HepG2 (cell line): ENCODE results near the gene KAZN. TPM values are rescaled to one million over a fixed set of nuclear protein-coding genes. Genes with fewer than 3 reads are reported as not detected.

ENCODE experiments used
- ATAC-seq: fragments of 200-7000 bp; cut with Tn5 transposase; 3 replicates; pipeline ENCODE4 v1.9.1; 2020; ENCODE audit warnings: mild to moderate bottlenecking, moderate library complexity
- BruUV-seq: library from RNA; stranded (reverse); fragments of 400-500 nt; replicated peaks from 2 replicates; lab custom pipeline; 2021; lab: Mats Ljungman, UMichigan
- CTCF ChIA-PET: fragments of 300-600 bp; formaldehyde crosslinking; extraction: SDS; loops from one replicate; lab custom pipeline; 2021; ENCODE audit warnings: low total read pairs, inconsistent platforms, low intra/inter-chr PET ratio; lab: Yijun Ruan, JAX
- POLR2A ChIA-PET: fragments of 350-600 bp; sonication (Branson Sonifier 250); formaldehyde crosslinking; loops from one replicate; lab custom pipeline; 2020; ENCODE audit warnings: antibody characterized with exemption, inconsistent platforms; lab: Yijun Ruan, JAX
- DNase-seq: peaks from one replicate; pipeline ENCODE4 v3.0.0-alpha.2; 2015; ENCODE audit warnings: low spot score
- FAIRE-seq: peaks from 3 replicates; lab custom pipeline; 2011; peaks lifted over from hg19 to GRCh38; lab: Jason Lieb, UNC
- H2AFZ ChIP-seq: one replicate; pipeline ENCODE4 v1.6.1; 2011; ENCODE audit warnings: low read length, inconsistent platforms
- H3K27ac ChIP-seq: fragments of 300-600 bp; 3 replicates; pipeline ENCODE4 v1.8.0; 2011; ENCODE audit warnings: mixed run types, mild to moderate bottlenecking, mixed read lengths, low read length, inconsistent platforms; ENCODE audit not compliant: insufficient read depth; ENCODE audit errors: extremely low read length
- H3K27me3 ChIP-seq, 2 experiments: fragments of 200-600 bp in 1 of 2; 2 replicates in 1 of 2; 3 replicates in 1 of 2; pipeline versions ENCODE4 v1.6.0 to v1.8.0; 2011; ENCODE audit warnings: low read length in 2 of 2, mild to moderate bottlenecking in 2 of 2, moderate library complexity in 2 of 2, inconsistent platforms in 1 of 2; ENCODE audit not compliant: insufficient read depth in 2 of 2, control insufficient read depth in 1 of 2
- H3K36me3 ChIP-seq, 2 experiments: fragments of 200-600 bp in 1 of 2; replicated peaks in 1 of 2; 2 replicates in 1 of 2; 3 replicates in 1 of 2; pipeline versions ENCODE4 v1.5.1 to v1.8.0; 2011; ENCODE audit warnings: low read length in 2 of 2, inconsistent platforms in 1 of 2; ENCODE audit not compliant: insufficient read depth in 2 of 2, control insufficient read depth in 1 of 2
- H3K4me1 ChIP-seq: 2 replicates; pipeline ENCODE4 v1.5.1; 2012; ENCODE audit warnings: low read length, inconsistent platforms; ENCODE audit not compliant: insufficient read depth
- H3K4me2 ChIP-seq: 2 replicates; pipeline ENCODE4 v1.6.0; 2011; ENCODE audit warnings: low read depth, low read length, inconsistent platforms
- H3K4me3 ChIP-seq, 3 experiments: fragments of 200-600 bp in 1 of 3; sonication (generic), shearing (Covaris generic) in 1 of 3; replicated peaks in 1 of 3; 2 replicates each; pipeline ENCODE4 v1.5.1; 2011 to 2016; ENCODE audit warnings: low read length in 3 of 3, inconsistent platforms in 2 of 3, low read depth in 2 of 3, mild to moderate bottlenecking in 2 of 3, control low read depth in 1 of 3, mixed read lengths in 1 of 3; ENCODE audit not compliant: insufficient read depth in 1 of 3
- H3K79me2 ChIP-seq: one replicate; pipeline ENCODE4 v1.6.1; 2011; ENCODE audit warnings: low read length, inconsistent platforms; ENCODE audit not compliant: insufficient read depth
- H3K9ac ChIP-seq: 2 replicates; pipeline ENCODE4 v1.6.0; 2011; ENCODE audit warnings: mild to moderate bottlenecking, low read depth, low read length, inconsistent platforms; ENCODE audit not compliant: insufficient read depth
- H3K9me3 ChIP-seq: 2 replicates; pipeline ENCODE4 v1.5.1; 2012; ENCODE audit warnings: mild to moderate bottlenecking, low read length
- H4K20me1 ChIP-seq: 2 replicates; pipeline ENCODE4 v1.6.0; 2011; ENCODE audit warnings: inconsistent platforms, mild to moderate bottlenecking, low read length, moderate library complexity; ENCODE audit not compliant: insufficient read depth
- KDM3A ChIP-seq: IDR thresholded peaks from 2 replicates; pipeline ENCODE4 v1.6.1; 2018; ENCODE audit warnings: low read depth, missing compliant biosample characterization
- NFYB ChIP-seq: sonication (generic); formaldehyde crosslinking; IDR thresholded peaks from 2 replicates; pipeline ENCODE4 v1.4.0; 2020; ENCODE audit warnings: missing genetic modification reagents
- RAD21 ChIP-seq: fragments of 450-650 bp; formaldehyde crosslinking; IDR thresholded peaks from 2 replicates; pipeline ENCODE4 v1.5.0; 2020; ENCODE audit warnings: mild to moderate bottlenecking
- RAD51 ChIP-seq: fragments of 450-650 bp; IDR thresholded peaks from 2 replicates; pipeline ENCODE4 v1.6.1; 2016; ENCODE audit warnings: borderline replicate concordance
- SALL1 ChIP-seq: sonication (generic); formaldehyde crosslinking; IDR thresholded peaks from 2 replicates; pipeline ENCODE4 v1.8.0; 2022; ENCODE audit warnings: mild to moderate bottlenecking, missing genetic modification reagents
- SRF ChIP-seq: IDR thresholded peaks from 2 replicates; pipeline ENCODE4 v1.6.1; 2011; ENCODE audit warnings: mild to moderate bottlenecking, low read depth, low read length, moderate library complexity
- ZNF615 ChIP-seq: sonication (generic); formaldehyde crosslinking; IDR thresholded peaks from 2 replicates; pipeline ENCODE4 v1.5.0; 2020; ENCODE audit warnings: mild to moderate bottlenecking, missing genetic modification reagents, borderline replicate concordance
- ZNF878 ChIP-seq: sonication (generic); formaldehyde crosslinking; IDR thresholded peaks from 2 replicates; pipeline ENCODE4 v1.8.1; 2023; ENCODE audit warnings: mild to moderate bottlenecking, missing genetic modification reagents, moderate library complexity
- WGBS: methylation state at CpG from one replicate; pipeline ENCODE4 v1.1.6; 2017; ENCODE audit warnings: low lambda C conversion rate; 5-methylcytosine and 5-hydroxymethylcytosine counted together
- in situ Hi-C: cut with HindIII; loops from 2 replicates; pipeline ENCODE4 v1.10.0; 2017; ENCODE audit warnings: low pct_unique_long_range_greater_than_20kb; ENCODE audit not compliant: extremely low pct_ligation_motif_present
- intact Hi-C: fragments of 100-400 bp; cut with micrococcal nuclease; formaldehyde crosslinking; loops from one replicate; pipeline ENCODE4 v1.10.0; 2022; ENCODE audit not compliant: unreplicated experiment
- polyA plus RNA-seq, 8 experiments: library from polyadenylated mRNA; depleted of rRNA in 3 of 8; stranded (reverse) in 7 of 8; unstranded in 1 of 8; fragments of >200 nt; fragmentation: Illumina TruSeq in 4 of 8; extraction: Trizol in 4 of 8; gene quantifications; 2 replicates each; pipeline versions ENCODE4 v1.2.1 to v1.2.3, GENCODE V29; 2011 to 2016; ENCODE audit warnings: low read depth in 4 of 8, missing spikeins in 1 of 8, mixed read lengths in 1 of 8; ENCODE audit not compliant: insufficient read depth in 1 of 8
- total RNA-seq, 5 experiments: library from RNA; depleted of rRNA; stranded (reverse); fragments of >200 nt; fragmentation: Illumina TruSeq; extraction: Trizol; gene quantifications; 2 replicates each; pipeline ENCODE4 v1.2.3, GENCODE V29; 2016; ENCODE audit warnings: low read depth in 1 of 5
- TF ChIP-seq, protein P1 (sequence below): sonication (generic); formaldehyde crosslinking; IDR thresholded peaks from 2 replicates; pipeline ENCODE4 v1.5.1; 2020; ENCODE audit warnings: missing genetic modification reagents, mild to moderate bottlenecking, borderline replicate concordance
- TF ChIP-seq, protein P2 (sequence below): sonication (generic); formaldehyde crosslinking; IDR thresholded peaks from 2 replicates; pipeline ENCODE4 v1.9.0; 2021; ENCODE audit warnings: missing genetic modification reagents, borderline replicate concordance
- TF ChIP-seq, protein P3 (sequence below): sonication (generic); formaldehyde crosslinking; IDR thresholded peaks from 2 replicates; pipeline ENCODE4 v1.4.0; 2020; ENCODE audit warnings: mild to moderate bottlenecking, low read depth, missing genetic modification reagents
- TF ChIP-seq, protein P4 (sequence below), 2 experiments: sonication (generic) in 1 of 2; formaldehyde crosslinking in 1 of 2; IDR thresholded peaks; 2 replicates each; pipeline versions ENCODE4 v1.5.1 to v1.6.1; 2011 to 2020; ENCODE audit warnings: borderline replicate concordance in 1 of 2, low read depth in 1 of 2, low read length in 1 of 2, mild to moderate bottlenecking in 1 of 2, missing genetic modification reagents in 1 of 2, moderate library complexity in 1 of 2
- TF ChIP-seq, protein P5 (sequence below): IDR thresholded peaks from 2 replicates; pipeline ENCODE4 v1.6.1; 2016; ENCODE audit warnings: low read depth

Gene KAZN
- total and polyA plus RNA-seq, 2 of the 13 experiments (the other 11 are each of a cell fraction or from before 2014, with no cell fraction given): 10.4 to 13.5 TPM

DNA sequence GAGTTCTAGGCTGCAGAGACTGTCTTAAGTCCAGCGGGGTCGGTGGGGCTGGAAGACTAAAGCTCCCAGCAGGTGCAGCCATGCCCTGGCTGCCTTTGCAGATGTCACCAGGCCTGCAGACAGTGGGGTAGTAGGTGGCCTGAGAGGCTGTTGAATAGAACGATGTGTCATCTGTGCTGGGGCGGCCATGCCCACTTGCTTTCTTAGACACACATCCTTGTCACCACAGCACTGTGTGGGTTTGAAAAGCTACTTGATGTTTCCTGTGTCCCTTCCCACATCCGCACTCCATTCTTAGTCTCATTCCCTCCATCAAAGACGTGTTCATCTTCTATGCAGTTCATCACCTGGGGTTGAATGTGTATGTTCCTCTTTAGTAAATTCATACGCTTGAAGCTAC lies 370.5 kb downstream of the KAZN start (continued):
- TF ChIP-seq, protein P1, sequence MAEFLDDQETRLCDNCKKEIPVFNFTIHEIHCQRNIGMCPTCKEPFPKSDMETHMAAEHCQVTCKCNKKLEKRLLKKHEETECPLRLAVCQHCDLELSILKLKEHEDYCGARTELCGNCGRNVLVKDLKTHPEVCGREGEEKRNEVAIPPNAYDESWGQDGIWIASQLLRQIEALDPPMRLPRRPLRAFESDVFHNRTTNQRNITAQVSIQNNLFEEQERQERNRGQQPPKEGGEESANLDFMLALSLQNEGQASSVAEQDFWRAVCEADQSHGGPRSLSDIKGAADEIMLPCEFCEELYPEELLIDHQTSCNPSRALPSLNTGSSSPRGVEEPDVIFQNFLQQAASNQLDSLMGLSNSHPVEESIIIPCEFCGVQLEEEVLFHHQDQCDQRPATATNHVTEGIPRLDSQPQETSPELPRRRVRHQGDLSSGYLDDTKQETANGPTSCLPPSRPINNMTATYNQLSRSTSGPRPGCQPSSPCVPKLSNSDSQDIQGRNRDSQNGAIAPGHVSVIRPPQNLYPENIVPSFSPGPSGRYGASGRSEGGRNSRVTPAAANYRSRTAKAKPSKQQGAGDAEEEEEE (CRISPR knock-in tag): no peak
- TF ChIP-seq SALL1 (CRISPR knock-in tag): no peak

DNA sequence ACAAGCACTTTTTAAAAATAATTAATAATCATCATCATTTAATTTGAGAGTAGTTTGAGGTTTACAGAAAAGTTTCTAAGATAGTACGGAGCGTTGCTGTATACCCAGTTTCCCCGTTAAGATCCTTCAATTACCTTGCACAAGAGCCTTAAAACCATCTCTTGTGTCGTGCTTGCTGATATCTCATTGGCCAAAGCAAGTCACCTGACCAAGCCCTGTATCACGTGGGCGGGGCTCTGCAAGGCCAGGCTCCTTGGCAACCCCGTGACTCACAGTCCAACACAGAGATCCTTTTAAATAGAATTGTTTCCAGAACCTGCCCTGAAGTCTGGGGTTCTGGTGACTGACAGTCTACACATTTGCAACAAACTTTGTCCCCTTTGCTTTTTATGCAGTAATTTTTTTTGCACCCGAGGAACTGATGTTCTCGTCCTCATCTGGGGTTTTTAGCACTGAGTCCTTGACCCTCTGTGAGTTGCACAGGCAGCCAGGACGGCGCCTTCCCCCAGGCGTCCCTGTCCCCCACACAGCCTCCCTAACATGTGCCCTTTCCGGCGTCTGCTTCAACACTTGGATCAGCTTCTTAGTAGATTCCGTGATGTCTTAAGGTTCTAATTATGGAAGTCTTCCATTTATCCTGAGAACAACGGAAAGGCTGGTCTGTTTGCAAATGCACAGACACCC lies 371.8 kb downstream of the KAZN start:
- Histone ChIP-seq H3K79me2 (peaks cover 9% of the 10 kb centered on the region), H4K20me1 (no peaks in the 10 kb centered on the region), H3K36me3 (peaks cover 10 to 54% of the 10 kb centered on the region in 2 experiments), H3K4me1 (peaks cover 21% of the 10 kb centered on the region; the same call in 1 of the 2 replicates), H3K4me3 (no peak overlapping the region), H3K9ac (no peak overlapping the region), H2AFZ (no peak overlapping the region), H3K9me3 (peaks cover 15% of the 10 kb centered on the region), H3K4me2 (no peak overlapping the region), H3K27me3 (no peaks in the 10 kb centered on the region), H3K27ac (peak overlapping the region; percentile 14)
- peak; percentile 72 for DNase-seq
- WGBS: 88% methylated on average over 16 of the region's 16 CpGs
- no TSS peak for BruUV-seq
- no peak for FAIRE-seq
- ATAC-seq: peak; percentile 50; the same call in 2 of the 3 replicates
- ChIA-PET POLR2A (no interaction called here), CTCF (no interaction called here)
- in situ Hi-C loops: no loop called here
- intact Hi-C loops: no loop called here
- TF ChIP-seq RAD21 (no peak), KDM3A (CRISPR knock-in tag) (no peak), ZNF615 (CRISPR knock-in tag) (no peak), RAD51 (peak; percentile 69), ZNF878 (no peak), NFYB (peak; percentile 63), SRF (no peak)
- TF ChIP-seq, protein P2, sequence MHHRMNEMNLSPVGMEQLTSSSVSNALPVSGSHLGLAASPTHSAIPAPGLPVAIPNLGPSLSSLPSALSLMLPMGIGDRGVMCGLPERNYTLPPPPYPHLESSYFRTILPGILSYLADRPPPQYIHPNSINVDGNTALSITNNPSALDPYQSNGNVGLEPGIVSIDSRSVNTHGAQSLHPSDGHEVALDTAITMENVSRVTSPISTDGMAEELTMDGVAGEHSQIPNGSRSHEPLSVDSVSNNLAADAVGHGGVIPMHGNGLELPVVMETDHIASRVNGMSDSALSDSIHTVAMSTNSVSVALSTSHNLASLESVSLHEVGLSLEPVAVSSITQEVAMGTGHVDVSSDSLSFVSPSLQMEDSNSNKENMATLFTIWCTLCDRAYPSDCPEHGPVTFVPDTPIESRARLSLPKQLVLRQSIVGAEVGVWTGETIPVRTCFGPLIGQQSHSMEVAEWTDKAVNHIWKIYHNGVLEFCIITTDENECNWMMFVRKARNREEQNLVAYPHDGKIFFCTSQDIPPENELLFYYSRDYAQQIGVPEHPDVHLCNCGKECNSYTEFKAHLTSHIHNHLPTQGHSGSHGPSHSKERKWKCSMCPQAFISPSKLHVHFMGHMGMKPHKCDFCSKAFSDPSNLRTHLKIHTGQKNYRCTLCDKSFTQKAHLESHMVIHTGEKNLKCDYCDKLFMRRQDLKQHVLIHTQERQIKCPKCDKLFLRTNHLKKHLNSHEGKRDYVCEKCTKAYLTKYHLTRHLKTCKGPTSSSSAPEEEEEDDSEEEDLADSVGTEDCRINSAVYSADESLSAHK (CRISPR knock-in tag): no peak
- TF ChIP-seq, protein P3, sequence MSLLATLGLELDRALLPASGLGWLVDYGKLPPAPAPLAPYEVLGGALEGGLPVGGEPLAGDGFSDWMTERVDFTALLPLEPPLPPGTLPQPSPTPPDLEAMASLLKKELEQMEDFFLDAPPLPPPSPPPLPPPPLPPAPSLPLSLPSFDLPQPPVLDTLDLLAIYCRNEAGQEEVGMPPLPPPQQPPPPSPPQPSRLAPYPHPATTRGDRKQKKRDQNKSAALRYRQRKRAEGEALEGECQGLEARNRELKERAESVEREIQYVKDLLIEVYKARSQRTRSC (CRISPR knock-in tag): no peak
- TF ChIP-seq, protein P4, sequence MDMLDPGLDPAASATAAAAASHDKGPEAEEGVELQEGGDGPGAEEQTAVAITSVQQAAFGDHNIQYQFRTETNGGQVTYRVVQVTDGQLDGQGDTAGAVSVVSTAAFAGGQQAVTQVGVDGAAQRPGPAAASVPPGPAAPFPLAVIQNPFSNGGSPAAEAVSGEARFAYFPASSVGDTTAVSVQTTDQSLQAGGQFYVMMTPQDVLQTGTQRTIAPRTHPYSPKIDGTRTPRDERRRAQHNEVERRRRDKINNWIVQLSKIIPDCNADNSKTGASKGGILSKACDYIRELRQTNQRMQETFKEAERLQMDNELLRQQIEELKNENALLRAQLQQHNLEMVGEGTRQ (IDR thresholded peaks at IDR 0.05; ENCODE audit: low read depth, low read length): peak; percentile 94
- TF ChIP-seq, protein P4 (CRISPR knock-in tag; IDR thresholded peaks at IDR 0.05; ENCODE audit: borderline replicate concordance): peak; percentile 65; the same call in 1 of the 2 replicates
- TF ChIP-seq, protein P5, sequence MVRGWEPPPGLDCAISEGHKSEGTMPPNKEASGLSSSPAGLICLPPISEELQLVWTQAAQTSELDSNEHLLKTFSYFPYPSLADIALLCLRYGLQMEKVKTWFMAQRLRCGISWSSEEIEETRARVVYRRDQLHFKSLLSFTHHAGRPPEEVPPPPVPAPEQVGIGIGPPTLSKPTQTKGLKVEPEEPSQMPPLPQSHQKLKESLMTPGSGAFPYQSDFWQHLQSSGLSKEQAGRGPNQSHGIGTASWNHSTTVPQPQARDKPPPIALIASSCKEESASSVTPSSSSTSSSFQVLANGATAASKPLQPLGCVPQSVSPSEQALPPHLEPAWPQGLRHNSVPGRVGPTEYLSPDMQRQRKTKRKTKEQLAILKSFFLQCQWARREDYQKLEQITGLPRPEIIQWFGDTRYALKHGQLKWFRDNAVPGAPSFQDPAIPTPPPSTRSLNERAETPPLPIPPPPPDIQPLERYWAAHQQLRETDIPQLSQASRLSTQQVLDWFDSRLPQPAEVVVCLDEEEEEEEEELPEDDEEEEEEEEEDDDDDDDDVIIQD (CRISPR knock-in tag): peak; percentile 51; the same call in 1 of the 2 replicates
